Stomach (tissue), 9 donors: ENCODE results near the gene TP63. TPM values are rescaled to one million over a fixed set of nuclear protein-coding genes. Genes with fewer than 3 reads are reported as not detected.

Source experiments
- DNase-seq, 2 donors: peaks; one replicate each; pipeline versions ENCODE4 v3.0.0 to v3.0.0-alpha.2; 2013 to 2019
- H3K27ac ChIP-seq, 5 donors: fragments of 200-600 bp in 4 of 5; sonication (generic) in 4 of 5; one replicate each; pipeline ENCODE4 v1.5.1; 2013 to 2019; ENCODE audit warnings: mild to moderate bottlenecking in 1 of 5, moderate library complexity in 1 of 5
- H3K27me3 ChIP-seq, 3 donors: fragments of 200-600 bp; sonication (generic); one replicate each; pipeline ENCODE4 v1.5.1; 2017 to 2019; ENCODE audit warnings: mixed run types in 1 of 3
- H3K36me3 ChIP-seq, 4 donors: fragments of 200-600 bp; sonication (generic); 1 replicate in 3 of 4; 2 replicates in 1 of 4; pipeline ENCODE4 v1.5.1; 2016 to 2019
- H3K4me1 ChIP-seq, 4 donors: fragments of 200-600 bp; sonication (generic); one replicate each; pipeline ENCODE4 v1.5.1; 2016 to 2019
- H3K4me3 ChIP-seq, 4 donors: fragments of 200-600 bp; sonication (generic) in 3 of 4; one replicate each; pipeline ENCODE4 v1.5.1; 2016 to 2019; ENCODE audit warnings: mild to moderate bottlenecking in 1 of 4
- H3K9me3 ChIP-seq, 4 donors: fragments of 200-600 bp; sonication (generic); one replicate each; pipeline ENCODE4 v1.5.1; 2016 to 2019
- CTCF ChIP-seq, 7 experiments: fragments of 450-650 bp in 4 of 7; fragments of 200-600 bp in 3 of 7; sonication (generic) in 3 of 7; IDR thresholded peaks; one replicate each; pipeline ENCODE4 v1.5.1; 2016 to 2019; ENCODE audit warnings: antibody characterized with exemption in 7 of 7, control low read depth in 2 of 7, mild to moderate bottlenecking in 1 of 7
- EP300 ChIP-seq: sonication (generic); formaldehyde crosslinking; IDR thresholded peaks from one replicate; pipeline ENCODE4 v1.6.1; 2017; ENCODE audit warnings: antibody characterized with exemption
- POLR2A ChIP-seq, 4 donors: fragments of 450-650 bp; IDR thresholded peaks; one replicate each; pipeline ENCODE4 v1.6.1; 2016; ENCODE audit warnings: antibody characterized with exemption in 4 of 4, control low read depth in 2 of 4, mild to moderate bottlenecking in 1 of 4, moderate library complexity in 1 of 4
- POLR2AphosphoS5 ChIP-seq, 3 donors: sonication (generic); formaldehyde crosslinking; IDR thresholded peaks; one replicate each; pipeline ENCODE4 v1.6.1; 2016; ENCODE audit warnings: antibody characterized with exemption in 3 of 3
- WGBS, 5 donors: extraction: QIAGEN DNeasy Blood & Tissue Kit in 3 of 5; methylation state at CpG; one replicate each; pipeline versions ENCODE4 v1.1.5 to v1.1.7; 2013 to 2018; 5-methylcytosine and 5-hydroxymethylcytosine counted together
- intact Hi-C: fragments of 100-400 bp; cut with DNase I; formaldehyde crosslinking; loops from one replicate; pipeline ENCODE4 v1.15.1; 2023; ENCODE audit warnings: low total_unique reads
- polyA plus RNA-seq, 3 donors: library from polyadenylated mRNA; stranded (reverse); fragments of 200-250 nt; gene quantifications; one replicate each; pipeline ENCODE4 v1.2.3, GENCODE V29; 2013
- total RNA-seq, 5 donors: library from RNA; depleted of rRNA; stranded (reverse); fragments of >200 nt; gene quantifications; one replicate each; pipeline versions ENCODE4 v1.1.0 to v1.2.3, GENCODE V29; 2014 to 2016
- donor health status: healthy with polysubstance abuse.
- donor health status: Bipolar disorder and iron deficiency.
- donor health status: healthy.

Gene TP63
- total and polyA plus RNA-seq, 8 donors: 0.15 to 25.6 (median 0.55) TPM; not detected in 5

- H3K4me1 ChIP-seq: no peaks in the 10 kb centered on the region
- no peak for TF ChIP-seq EP300
- intact Hi-C loops: no loop called here
- H3K36me3 ChIP-seq: no peaks in the 10 kb centered on the region
- H3K27ac ChIP-seq: no peak overlapping the region
- no peak for DNase-seq
- H3K9me3 ChIP-seq: no peaks in the 10 kb centered on the region
- H3K27me3 ChIP-seq: no peaks in the 10 kb centered on the region
- no peak overlapping the region for H3K4me3 ChIP-seq
These were observed 43.5 kb upstream of the TP63 start for GRCh38 chr3:189587664-189588040.

- no peak overlapping the region for H3K4me3 ChIP-seq
- H3K36me3 ChIP-seq: no peaks in the 10 kb centered on the region
- H3K27me3 ChIP-seq: no peaks in the 10 kb centered on the region
- H3K9me3 ChIP-seq: no peaks in the 10 kb centered on the region
- 26 to 84% (median 76%) methylated on average over 1 of the region's 1 CpG for WGBS, 5 donors
- no peaks in the 10 kb centered on the region for H3K4me1 ChIP-seq
- no peak for DNase-seq
- TF ChIP-seq EP300: no peak
- no peak for TF ChIP-seq POLR2AphosphoS5 (IDR thresholded peaks at IDR 0.05)
- TF ChIP-seq POLR2A (IDR thresholded peaks at IDR 0.05): no peak
- no peak for TF ChIP-seq CTCF (IDR thresholded peaks at IDR 0.05)
- intact Hi-C loops: no loop called here
- no peak overlapping the region for H3K27ac ChIP-seq
These were observed 43.1 kb upstream of the TP63 start for GRCh38 chr3:189588070-189588469.

GRCh38 chr3:189588475-189589178 is 42.6 kb upstream of the TP63 start:
- no peak for DNase-seq
- H3K27me3 ChIP-seq: no peaks in the 10 kb centered on the region
- 83 to 93% (median 88%) methylated on average over 5 of the region's 5 CpGs for WGBS, 5 donors
- no peak overlapping the region for H3K27ac ChIP-seq
- intact Hi-C loops: no loop called here
- no peaks in the 10 kb centered on the region for H3K4me1 ChIP-seq
- TF ChIP-seq POLR2AphosphoS5 (IDR thresholded peaks at IDR 0.05) (no peak), POLR2A (IDR thresholded peaks at IDR 0.05) (no peak), CTCF (IDR thresholded peaks at IDR 0.05) (no peak), EP300 (no peak)
- H3K9me3 ChIP-seq: no peaks in the 10 kb centered on the region
- H3K4me3 ChIP-seq: no peak overlapping the region
- H3K36me3 ChIP-seq: no peaks in the 10 kb centered on the region

- no peaks in the 10 kb centered on the region for H3K36me3 ChIP-seq
- intact Hi-C loops: no loop called here
- no peak for TF ChIP-seq EP300
- TF ChIP-seq CTCF (IDR thresholded peaks at IDR 0.05): no peak
- TF ChIP-seq POLR2A (IDR thresholded peaks at IDR 0.05): no peak
- no peak for TF ChIP-seq POLR2AphosphoS5 (IDR thresholded peaks at IDR 0.05)
- WGBS, 5 donors: 54 to 83% (median 58%) methylated on average over 1 of the region's 1 CpG
- H3K4me3 ChIP-seq: no peak overlapping the region
- H3K27ac ChIP-seq: no peak overlapping the region
- no peak for DNase-seq
- no peaks in the 10 kb centered on the region for H3K27me3 ChIP-seq
- no peaks in the 10 kb centered on the region for H3K4me1 ChIP-seq
- no peaks in the 10 kb centered on the region for H3K9me3 ChIP-seq
These were observed 42.0 kb upstream of the TP63 start for GRCh38 chr3:189589179-189589569.

GRCh38 chr3:189590223-189590622 is 41.0 kb upstream of the TP63 start:
- Histone ChIP-seq H3K27ac (no peak overlapping the region), H3K9me3 (no peaks in the 10 kb centered on the region), H3K4me3 (no peak overlapping the region), H3K4me1 (no peaks in the 10 kb centered on the region), H3K36me3 (no peaks in the 10 kb centered on the region), H3K27me3 (no peaks in the 10 kb centered on the region)
- no peak for DNase-seq
- no peak for TF ChIP-seq EP300
- no peak for TF ChIP-seq POLR2AphosphoS5 (IDR thresholded peaks at IDR 0.05)
- intact Hi-C loops: no loop called here
- 81 to 93% (median 92%) methylated on average over 3 of the region's 3 CpGs for WGBS, 5 donors
